WERI-Rb-1 (cell line): ENCODE measurements around the gene NUDCD2.
A peak's percentile ranks its signal among the peaks of the same experiment; 100 is the strongest.

Experiments used
- DNase-seq: peaks from one replicate; pipeline ENCODE4 v3.0.0-alpha.2; 2020
- H3K27ac ChIP-seq: fragments of 250-450 bp; sonication (Bioruptor Pico); 2 replicates; pipeline ENCODE4 v1.5.1; 2020; ENCODE audit warnings: mild to moderate bottlenecking, moderate library complexity
- H3K27me3 ChIP-seq: fragments of 250-450 bp; sonication (Bioruptor Pico); 2 replicates; pipeline ENCODE4 v1.5.1; 2021; ENCODE audit warnings: mild to moderate bottlenecking, low read depth, moderate library complexity; ENCODE audit not compliant: insufficient read depth, severe bottlenecking
- H3K36me3 ChIP-seq: fragments of 250-450 bp; sonication (Bioruptor Pico); 2 replicates; pipeline ENCODE4 v1.5.1; 2020; ENCODE audit warnings: mild to moderate bottlenecking, moderate library complexity
- H3K4me3 ChIP-seq: 2 replicates; pipeline ENCODE4 v1.5.1; 2011; ENCODE audit warnings: low read depth, mild to moderate bottlenecking, control low read depth, low read length
- H3K9me3 ChIP-seq: fragments of 250-450 bp; sonication (Bioruptor Pico); 2 replicates; pipeline ENCODE4 v1.5.1; 2021; ENCODE audit warnings: mild to moderate bottlenecking, moderate library complexity; ENCODE audit not compliant: severe bottlenecking
- TF ChIP-seq, protein P1 (sequence below): IDR thresholded peaks from 2 replicates; pipeline ENCODE4 v1.5.1; 2011; ENCODE audit warnings: low read depth, mild to moderate bottlenecking, control low read depth, inconsistent platforms, low read length

NUDCD2 gene

DNA sequence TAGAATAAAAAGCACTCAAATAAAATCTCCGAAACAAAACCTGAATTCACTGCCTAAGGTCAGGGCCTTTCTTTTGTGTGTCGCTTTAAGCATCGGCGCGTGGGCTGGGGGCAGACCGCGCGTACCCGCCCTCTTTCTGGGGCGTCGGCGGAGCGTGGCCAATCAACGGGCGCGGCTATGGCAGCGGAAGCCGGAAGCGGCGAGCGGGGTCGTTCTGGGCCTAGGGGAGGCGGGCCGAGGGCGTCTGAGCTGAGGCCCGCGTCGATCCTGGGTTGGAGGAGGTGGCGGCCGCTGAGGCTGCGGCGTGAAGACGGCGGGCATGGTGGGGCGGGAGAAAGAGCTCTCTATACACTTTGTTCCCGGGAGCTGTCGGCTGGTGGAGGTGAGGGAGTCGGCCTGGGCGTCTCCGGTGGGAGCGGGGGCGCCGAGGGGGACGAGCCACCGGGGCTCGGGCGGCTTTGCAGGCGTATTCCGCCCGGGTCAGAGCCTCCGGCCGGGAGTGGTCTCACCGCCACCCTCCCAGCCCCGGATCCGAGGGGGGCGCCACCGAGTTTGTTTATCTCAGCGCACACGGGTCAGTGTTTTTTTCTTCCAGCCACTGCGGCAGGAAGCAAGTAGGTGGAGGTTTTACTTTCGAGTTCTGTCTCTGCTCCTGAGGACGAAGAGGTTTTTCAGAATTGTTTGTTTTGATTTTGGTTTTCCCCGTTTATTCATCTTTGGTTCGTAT, 45.6 kb upstream of the NUDCD2 start, which contains the start of gene MAT2B:
TSS of gene MAT2B (plus strand) at position 252 of the 727 bp plus-strand sequence. CDS start at position 320, 68 bp downstream.
- Histone ChIP-seq H3K36me3 (peaks cover 3% of the 10 kb centered on the region; the same call in 1 of the 2 replicates), H3K27ac (peak within 1 kb of the TSS; percentile 91), H3K27me3 (no peaks in the 10 kb centered on the region), H3K4me3 (peak within 1 kb of the TSS; percentile 86), H3K9me3 (no peaks in the 10 kb centered on the region)
- TF ChIP-seq, protein P1, sequence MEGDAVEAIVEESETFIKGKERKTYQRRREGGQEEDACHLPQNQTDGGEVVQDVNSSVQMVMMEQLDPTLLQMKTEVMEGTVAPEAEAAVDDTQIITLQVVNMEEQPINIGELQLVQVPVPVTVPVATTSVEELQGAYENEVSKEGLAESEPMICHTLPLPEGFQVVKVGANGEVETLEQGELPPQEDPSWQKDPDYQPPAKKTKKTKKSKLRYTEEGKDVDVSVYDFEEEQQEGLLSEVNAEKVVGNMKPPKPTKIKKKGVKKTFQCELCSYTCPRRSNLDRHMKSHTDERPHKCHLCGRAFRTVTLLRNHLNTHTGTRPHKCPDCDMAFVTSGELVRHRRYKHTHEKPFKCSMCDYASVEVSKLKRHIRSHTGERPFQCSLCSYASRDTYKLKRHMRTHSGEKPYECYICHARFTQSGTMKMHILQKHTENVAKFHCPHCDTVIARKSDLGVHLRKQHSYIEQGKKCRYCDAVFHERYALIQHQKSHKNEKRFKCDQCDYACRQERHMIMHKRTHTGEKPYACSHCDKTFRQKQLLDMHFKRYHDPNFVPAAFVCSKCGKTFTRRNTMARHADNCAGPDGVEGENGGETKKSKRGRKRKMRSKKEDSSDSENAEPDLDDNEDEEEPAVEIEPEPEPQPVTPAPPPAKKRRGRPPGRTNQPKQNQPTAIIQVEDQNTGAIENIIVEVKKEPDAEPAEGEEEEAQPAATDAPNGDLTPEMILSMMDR = peak; percentile 58
- peak; percentile 96 for DNase-seq

DNA sequence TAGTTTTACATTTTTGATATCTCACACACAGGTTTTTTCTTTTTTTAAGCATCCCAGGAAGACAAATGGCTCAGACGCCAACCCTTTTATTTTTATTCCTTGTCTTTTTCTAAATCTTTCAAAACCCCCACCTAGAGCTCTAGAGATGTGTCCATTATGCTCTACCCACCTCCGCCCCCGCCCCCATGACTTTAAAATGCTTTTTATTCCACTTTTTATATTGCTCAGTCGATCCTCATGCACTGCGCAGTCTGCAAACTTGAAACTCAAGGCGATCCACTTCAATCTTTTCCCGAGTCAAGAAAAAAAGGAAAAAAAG, 45.1 kb upstream of the NUDCD2 start:
- TF ChIP-seq, protein P1 = no peak
- Histone ChIP-seq H3K27me3 (no peaks in the 10 kb centered on the region), H3K27ac (peak overlapping the region; percentile 91), H3K4me3 (peak overlapping the region; percentile 86), H3K36me3 (peaks cover 3% of the 10 kb centered on the region; the same call in 1 of the 2 replicates), H3K9me3 (no peaks in the 10 kb centered on the region)
- DNase-seq = no peak

DNA sequence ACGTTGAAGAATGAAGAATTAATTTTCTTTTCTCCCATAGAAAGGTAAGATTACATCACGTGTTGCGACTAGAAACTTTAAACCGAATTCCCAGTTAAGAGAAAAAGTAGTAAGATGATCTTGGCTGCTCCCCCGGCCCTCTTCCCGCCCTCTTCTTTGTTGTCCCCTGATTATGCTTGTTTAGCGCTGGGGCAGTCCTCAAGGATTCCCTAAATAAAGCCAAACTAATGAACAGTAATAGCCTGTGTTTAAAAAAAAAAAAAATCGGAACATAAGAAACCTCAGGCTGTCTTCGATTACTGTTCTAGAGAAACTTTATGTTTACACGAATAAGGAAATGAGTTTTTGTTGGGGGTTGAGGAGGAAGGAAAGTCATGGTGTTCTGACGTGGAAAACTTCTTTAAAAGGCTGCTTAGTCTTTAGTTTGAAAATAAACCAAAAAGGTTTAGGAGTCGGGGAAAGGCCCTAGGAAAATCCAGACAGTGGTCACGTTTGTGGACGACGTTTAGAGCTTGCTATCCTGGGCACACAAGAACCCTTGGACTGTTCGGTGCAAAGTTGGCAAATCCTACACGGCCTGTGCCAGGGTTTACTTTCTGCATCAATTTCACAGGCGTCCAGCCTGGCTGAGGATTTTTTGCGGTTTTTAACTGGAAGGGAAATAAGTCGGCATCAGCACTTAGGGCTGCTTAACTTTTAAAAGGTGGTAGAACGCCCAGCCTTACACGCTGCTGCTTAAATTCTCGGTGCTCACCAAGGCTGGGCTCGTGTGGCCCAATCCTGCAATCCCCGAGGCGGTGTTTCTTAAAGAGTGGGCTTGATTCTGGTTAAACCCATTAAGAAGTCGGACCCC, 44.4 kb upstream of the NUDCD2 start:
- Histone ChIP-seq H3K9me3 (no peaks in the 10 kb centered on the region), H3K27ac (peak overlapping the region; percentile 91), H3K27me3 (no peaks in the 10 kb centered on the region), H3K36me3 (peaks cover 3% of the 10 kb centered on the region; the same call in 1 of the 2 replicates), H3K4me3 (peak overlapping the region; percentile 86)
- DNase-seq = peak; percentile 10
- TF ChIP-seq, protein P1 = no peak

DNA sequence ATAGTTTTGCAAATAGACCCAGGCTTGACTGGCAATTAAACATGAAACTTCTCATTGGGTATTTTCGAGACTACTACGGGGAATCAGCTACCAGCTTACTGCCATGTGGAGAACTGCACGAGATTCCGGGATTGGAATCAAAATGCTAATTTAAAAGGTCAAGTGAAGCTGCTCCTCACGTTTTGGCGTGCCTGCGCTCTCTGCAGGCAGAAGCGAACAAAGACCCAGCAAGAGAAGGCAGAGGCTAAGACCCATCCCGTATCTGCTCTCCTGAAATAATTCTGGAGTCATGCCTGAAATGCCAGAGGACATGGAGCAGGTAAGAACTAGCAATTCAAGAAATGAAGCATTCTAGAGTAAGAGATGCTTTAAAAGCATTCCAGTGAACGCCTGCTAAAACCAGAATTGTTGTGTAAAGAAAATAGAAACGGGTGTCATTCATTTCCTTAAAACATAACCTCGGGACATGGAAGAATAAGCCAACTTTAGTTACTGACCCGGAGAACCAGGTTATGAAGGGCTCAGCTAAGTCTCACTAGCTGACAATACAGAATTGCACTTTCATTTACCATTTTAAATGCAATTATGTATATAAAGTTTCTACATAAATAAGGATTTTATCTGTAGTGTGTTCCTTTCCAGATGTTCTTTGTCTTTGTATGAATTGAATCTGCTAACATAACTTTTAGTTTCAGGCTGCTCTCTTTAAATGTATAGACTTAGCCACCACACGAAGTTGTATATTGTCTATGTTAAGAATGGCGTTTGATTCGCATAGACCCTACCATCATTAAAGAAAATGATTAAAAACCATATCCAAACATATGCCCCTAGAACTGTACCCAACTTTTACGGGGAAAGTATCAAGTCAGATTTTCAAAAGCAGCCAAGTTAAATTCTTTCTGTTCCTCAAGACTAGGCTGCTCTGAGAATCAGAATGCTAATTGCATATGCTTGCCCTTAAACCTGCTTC, 43.5 kb upstream of the NUDCD2 start:
- no peak for DNase-seq
- no peak overlapping the region for H3K4me3 ChIP-seq
- H3K27ac ChIP-seq = no peak overlapping the region
- no peaks in the 10 kb centered on the region for H3K27me3 ChIP-seq
- TF ChIP-seq, protein P1 = no peak
- no peaks in the 10 kb centered on the region for H3K9me3 ChIP-seq
- 0 out of 2 replicates have a peak, but pooled peaks cover 3% of the 10 kb centered on the region for H3K36me3 ChIP-seq

- Histone ChIP-seq H3K27me3 (no peaks in the 10 kb centered on the region), H3K9me3 (no peaks in the 10 kb centered on the region), H3K4me3 (no peak overlapping the region), H3K27ac (no peak overlapping the region), H3K36me3 (no peaks in the 10 kb centered on the region)
- DNase-seq = no peak
- TF ChIP-seq, protein P1 = no peak
These were observed 42.6 kb upstream of the NUDCD2 start for GRCh38 chr5:163502521-163502920.
